ENCODE measurements around the gene SYT15B. TPM values are rescaled to one million over a fixed set of nuclear protein-coding genes. Genes with fewer than 3 reads are reported as not detected.

Gene SYT15B
- 0.57 and 2.7 TPM in 2 replicates for total RNA-seq

GRCh38 chr10:47763554-47764175 is at the start of gene SYT15B:
TSS of gene SYT15B (minus strand) at chr10:47763592. CDS start at chr10:47762640, 952 bp downstream.

Other genes starting within 250 kb of the SYT15B start
- 1.8 and 2.9 TPM in 2 replicates for gene AGAP9, start 240.0 kb downstream of the SYT15B start, total RNA-seq
- 0.28 TPM in 2 replicates for gene NPY4R2, start 155.1 kb upstream of the SYT15B start, total RNA-seq
- gene FAM25C, start 236.2 kb upstream of the SYT15B start, total RNA-seq = not detected in 2 replicates